CD4-positive, alpha-beta T cell treated with Interleukin-4 for 1 hour (primary cell): Measurements from ENCODE around the gene PLCB4.
"Not testable (repeated sequence)": the region's sequence is repeated elsewhere in the genome, so short reads cannot be mapped to it uniquely, and the experiment has no call there.

Experiments
- DNase-seq, 2 donors: peaks; one replicate each; pipeline ENCODE4 v3.0.0-alpha.2; 2020 to 2022

The PLCB4 gene

DNA sequence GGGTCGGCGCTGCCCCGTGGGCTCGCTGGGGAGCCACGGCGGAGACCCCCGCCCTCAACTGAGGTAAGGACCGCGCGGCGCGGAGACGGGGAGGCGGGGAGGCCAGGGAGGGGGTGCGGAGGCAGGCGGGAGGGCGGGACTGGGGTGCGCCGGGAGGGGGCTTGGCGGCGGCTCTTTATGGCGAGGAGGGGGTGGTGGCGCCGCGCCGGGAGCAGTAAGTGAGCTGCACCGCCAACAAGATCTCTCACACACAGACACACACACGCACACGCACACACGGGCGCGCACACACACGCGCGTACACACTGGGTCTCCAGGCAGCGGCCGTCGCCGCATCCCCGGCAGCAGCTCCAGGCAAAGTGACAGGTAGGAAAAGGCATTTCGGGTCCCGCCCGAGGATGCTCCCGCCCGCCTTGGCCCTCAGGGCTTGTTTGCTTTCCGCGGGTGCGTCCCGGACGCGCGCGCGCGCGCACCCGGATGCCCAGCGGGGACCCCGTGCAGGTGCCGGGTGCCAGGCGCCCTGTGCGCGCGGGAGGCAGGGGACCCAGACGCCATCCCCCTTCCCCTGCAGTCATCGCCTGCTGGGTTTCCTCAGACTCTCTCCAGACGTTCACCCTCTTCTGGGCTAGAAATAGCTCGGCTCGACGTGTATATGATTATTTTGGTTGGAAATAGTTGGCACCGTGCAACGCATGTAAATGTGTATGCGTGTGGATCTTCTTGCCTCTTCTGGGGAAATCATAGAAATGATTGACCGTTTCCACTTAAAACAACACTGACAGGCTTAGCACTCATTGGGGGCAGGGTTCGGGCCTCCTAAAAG is at the start of gene PLCB4:
TSS of gene PLCB4 (plus strand) at position 247 of the 823 bp plus-strand sequence. CDS start 238,728 bp downstream, outside the sequence.
- DNase-seq, result no peak

DNA sequence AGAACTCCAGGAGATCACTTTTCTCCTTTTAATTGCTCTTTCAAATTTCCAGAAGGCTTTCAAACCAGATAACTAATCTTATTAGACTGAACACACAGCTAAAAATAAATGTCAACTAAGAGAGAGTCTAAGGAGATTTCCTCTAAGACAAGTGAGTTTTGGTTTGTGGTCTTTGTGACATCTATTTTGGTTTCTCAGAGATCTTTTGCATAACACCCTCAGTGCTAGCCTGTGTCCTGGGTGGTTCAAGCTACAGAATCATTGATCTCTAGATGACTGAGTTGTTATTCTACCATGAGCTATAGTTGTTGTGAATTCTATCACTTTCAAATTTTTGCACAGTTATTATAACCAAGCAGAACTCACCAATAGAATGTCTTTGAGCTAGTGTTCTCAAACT is 49.1 kb upstream of the PLCB4 start:
- DNase-seq, result no peak

DNA sequence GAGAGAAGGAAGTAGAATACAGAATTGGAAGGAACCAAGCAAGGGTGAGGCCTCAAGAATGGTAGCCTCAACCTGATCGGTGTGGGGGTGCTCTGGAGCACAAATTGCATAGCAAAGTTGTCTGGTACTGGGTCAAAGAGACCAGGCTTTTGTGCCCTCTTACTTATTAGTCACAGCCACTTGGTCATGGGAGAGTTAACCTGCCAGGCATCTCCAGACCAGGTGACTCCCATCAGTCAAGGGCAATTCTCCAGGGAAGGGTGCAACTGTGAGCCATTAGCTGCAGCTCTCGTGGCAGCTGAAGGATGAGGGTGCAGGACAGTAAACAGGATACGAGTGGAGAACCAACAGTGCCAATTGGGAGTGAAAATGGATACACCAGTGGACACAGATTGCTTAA is 47.7 kb upstream of the PLCB4 start:
- DNase-seq, result no peak

DNA sequence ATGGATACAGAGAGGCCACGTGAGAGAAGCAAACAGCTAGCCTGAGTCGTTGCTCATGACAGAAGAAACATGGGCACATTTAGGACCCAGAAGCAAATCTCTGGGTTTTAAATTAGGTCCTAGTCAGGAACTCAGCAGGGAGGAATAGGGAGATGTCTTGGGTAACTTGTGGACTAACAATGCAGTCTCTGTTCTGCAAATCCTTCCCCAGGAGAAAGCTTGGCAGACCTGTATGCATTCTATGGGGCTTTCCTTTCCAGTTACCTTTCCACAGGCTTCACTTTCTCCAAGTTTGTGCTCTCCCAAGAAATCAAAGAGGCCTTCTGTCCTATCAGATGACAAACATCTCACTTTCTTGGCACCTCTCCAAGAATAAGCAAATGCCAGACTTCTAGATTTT is 47.2 kb upstream of the PLCB4 start:
- no peak for DNase-seq

DNA sequence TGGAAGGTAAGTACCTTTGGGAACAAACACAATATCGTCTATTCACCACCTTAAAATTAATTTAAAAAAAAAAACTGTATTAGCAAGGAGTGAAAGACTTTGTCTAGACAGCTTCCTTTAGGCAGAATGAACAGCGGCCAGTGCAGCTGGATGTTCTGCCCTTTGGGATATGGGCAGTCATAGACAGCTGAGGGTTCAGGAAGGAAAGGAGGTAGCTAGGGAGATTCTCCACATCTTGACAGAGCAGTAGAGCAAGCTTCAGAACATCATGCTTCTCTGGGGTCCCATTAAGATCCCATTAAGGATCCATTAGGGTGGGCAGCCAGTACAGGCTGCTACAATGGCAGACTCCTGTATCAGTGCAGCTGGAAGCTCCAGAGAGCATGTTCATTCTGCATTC is 46.5 kb upstream of the PLCB4 start:
- no peak for DNase-seq

DNA sequence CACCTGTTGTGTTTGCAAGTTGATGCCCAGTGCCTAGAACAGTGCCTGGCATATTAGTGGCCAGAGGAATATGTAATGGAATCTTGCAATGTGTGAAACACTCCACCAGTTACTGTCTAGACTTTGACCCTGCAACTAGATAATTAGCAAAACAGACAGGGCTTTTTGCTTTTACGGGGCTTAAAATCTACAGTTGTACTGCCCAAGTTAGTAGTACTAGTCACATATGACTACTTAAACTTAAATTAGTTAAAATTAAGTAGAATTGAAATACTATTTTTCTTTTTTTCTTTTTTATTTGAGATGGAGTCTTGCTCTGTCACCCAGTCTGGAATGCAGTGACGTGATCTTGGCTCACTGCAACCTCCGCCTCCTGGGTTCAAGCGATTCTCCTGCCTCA is 44.3 kb upstream of the PLCB4 start:
- DNase-seq, result no peak

DNA sequence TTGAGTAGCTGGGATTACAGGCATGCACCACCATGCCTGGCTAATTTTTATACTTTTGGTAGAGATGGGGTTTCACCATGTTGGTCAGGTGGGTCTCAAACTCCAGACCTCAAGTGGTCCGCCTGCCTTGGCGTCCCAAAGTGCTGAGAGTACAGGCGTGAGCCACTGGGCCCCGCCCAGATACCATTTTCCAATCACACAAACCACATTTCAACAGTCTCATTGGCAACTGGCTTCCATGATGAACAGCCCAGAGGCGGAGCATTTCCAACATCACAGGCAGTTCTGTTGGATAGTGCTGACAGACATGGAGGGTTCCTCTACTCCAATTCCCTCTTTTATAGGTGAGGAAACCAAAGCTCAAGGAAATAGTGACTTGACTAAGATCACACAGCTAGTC is 43.9 kb upstream of the PLCB4 start:
- no peak for DNase-seq

DNA sequence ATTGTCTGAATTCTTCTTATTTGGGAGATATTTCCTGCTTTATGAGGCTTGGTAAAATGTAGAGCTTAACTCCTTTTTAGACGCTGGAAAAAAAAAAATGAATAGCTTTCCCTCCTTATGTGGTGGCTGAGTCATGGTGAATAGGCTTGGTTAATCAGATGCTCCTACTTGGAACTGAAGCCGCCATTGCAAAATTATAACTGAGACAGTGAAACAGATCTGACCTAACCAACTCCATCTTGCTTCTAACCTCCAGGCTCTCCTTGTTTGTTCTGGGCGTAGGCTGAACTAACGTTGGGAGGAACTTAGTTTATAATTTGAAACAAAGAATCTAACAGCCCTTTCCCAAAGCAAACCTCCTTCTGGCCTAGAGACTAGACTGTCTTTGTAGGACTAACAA is 43.2 kb upstream of the PLCB4 start:
- DNase-seq, result no peak

DNA sequence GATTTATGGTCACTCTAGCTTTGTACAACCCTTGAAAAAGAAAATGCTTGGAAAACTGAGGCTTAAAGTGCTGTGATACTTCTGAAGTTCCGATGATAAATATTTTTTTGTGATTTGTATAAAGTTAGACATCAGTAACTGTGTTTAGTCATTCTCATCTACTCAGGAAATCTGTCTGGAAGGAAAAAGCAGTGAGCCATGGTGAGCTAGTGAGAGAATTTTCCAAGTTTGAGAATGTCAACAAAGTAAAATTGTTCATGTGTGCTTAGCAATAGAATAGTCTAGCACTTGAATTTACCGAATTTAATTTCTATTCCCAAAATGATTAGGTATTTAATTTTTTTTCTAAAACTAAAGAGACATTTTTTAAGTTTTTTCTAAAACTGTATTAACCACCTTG is 41.3 kb upstream of the PLCB4 start:
- DNase-seq, result no peak

DNA sequence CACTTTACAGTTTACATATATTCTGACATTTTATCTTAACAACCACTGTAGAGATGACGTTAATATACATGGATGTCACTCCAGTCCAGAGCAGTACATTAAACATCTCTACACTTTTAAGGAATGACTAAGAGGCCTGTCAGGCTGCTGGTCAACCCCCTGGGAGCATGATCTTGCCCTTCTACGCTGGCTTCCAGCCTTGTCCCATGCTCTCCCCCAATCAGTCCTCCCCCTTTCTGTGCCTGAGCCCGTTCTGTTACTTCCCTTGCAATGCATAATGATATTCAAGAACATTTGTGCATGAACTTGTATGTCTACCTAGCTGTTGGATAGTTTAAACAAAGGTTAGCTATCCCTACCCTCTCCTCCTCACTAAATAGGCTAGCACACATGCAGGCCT is 40.5 kb upstream of the PLCB4 start:
- DNase-seq, result no peak

DNA sequence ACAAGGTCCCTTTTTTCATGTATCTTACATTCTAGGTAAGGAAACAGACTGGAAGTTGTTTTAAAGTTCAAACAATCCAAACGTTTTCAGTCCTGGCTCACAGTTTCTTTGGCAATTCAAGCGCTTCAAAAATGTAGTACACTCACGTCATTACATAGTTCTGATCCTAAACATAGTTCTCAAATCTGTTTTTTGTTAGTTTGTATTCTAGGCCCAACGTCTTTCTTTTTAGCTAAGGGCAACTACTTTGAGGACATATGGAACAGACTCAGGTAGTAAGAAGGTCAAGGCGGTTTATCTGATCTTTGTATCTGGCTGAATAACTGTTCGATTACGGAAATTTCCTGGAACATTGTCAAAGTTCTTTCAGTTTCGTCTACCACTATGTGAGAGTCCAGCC is 36.9 kb upstream of the PLCB4 start:
- no peak for DNase-seq

DNA sequence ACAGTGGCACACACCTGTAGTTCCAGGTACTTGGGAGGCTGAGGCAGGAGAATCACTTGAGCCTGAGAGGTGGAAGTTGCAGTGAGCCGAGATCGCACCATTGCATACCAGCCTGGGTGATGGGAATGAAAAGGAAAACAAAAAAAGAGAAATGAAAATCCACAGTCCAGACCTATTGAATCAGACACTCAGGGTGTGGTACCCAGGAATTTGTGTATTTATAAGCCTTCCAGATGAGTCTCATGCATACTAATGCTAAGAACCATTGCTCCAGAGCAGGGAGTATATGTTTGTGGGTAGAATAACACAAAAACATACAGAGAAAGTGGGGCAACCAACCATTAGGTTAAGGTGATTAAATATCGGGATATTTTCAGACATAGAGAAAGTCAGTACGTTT is 36.1 kb upstream of the PLCB4 start:
- no peak for DNase-seq

DNA sequence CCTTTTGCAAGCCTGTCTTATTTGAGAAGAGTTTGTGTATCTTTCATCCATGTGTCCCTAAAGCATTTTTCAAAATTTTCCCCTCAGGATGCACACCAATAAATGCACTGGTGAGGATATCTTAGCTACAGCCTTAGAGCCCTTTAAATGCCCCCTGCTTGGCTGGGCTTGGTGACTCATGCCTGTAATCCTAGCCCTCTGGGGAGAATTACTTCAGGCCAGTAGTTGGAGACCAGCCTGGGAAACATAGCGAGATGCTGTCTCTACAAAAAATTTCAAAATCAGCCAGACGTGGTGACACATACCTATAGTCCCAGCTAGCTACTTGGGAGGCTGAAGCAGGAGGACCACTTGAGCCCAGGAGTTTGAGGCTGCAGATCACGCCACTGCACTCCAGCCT is 33.8 kb upstream of the PLCB4 start:
- no peak for DNase-seq

DNA sequence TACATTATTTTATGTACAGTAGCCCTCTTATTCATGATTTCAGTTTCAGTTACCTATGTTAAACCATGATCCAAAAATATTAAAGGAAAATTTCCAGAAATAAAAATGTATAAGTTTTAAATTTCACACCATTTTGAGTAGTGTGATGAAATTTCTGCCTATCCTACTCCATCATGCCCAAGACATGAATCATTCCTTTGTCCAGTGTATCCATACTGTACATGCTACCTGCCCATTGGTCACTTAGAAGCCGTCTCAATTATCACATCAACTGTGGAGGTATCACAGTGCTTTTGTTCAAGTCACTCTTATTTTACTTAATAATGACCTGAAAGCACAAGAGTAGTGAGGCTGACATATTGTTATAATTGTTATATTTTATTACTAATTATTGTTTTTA is 32.3 kb upstream of the PLCB4 start:
- no peak for DNase-seq

DNA sequence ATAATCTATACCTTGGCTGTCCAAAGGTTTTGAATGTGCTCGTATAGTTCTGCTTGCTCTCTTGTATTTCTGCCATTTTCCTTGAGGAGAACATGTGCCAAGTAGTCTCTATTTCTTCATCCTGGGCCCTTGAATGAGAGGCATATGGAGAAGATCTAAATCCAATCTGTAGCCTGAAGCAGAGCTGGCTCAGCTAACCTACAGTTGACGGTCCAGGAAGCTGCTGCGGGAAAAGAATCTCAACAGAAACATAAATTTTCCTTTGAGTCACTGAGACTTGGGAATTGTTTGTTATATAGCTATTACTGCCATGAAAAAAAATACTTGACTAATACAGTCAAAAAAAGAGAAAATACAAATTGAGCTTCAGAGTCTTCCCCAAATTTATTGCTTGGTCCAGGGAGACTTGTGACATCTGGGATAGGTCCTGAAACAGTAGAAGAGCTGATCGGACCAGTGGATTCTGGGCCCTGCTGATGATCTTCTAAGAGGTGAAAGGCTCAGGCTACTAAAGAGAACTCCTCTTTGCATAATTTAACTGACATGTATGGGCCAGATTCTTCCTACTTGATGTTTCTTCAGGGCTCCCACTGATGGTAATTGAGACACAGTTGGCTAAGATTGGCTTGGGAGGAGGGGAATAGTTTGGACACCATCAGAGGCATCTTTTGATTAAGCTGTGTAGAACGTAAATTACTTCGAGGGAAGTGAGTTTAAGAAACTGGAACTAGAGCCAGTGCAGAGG is 29.9 kb upstream of the PLCB4 start:
- no peak for DNase-seq

DNA sequence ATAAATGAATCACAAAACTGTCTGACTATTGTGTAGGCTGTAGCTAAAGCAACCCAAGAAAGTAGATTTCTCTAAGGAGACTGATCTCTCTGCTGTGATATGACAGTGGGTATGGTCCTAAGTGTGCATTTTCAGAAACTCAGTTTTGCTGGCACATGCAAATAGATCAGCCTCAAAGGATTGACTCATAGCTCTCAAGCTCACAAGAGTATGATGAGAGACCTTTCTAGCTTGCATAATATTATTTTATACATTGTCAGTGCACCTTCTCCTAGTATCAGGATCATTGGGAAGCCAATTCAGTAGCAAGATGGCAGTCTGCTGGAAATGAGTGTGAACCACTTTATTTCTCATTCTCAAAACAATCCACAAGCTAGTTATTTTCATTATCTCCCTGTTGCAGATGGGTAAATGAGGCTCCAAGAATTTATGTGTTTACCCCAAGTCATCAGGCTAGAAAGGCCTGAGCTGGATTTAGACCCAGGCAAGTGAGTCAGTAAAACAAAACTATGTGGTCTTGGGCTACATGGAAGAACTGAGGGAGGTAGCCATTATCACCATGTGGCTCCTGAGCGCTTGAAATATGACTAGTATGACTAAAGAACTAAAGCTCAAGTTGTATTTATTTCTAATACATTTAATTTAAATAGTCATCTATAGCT is 27.9 kb upstream of the PLCB4 start:
- no peak for DNase-seq

DNA sequence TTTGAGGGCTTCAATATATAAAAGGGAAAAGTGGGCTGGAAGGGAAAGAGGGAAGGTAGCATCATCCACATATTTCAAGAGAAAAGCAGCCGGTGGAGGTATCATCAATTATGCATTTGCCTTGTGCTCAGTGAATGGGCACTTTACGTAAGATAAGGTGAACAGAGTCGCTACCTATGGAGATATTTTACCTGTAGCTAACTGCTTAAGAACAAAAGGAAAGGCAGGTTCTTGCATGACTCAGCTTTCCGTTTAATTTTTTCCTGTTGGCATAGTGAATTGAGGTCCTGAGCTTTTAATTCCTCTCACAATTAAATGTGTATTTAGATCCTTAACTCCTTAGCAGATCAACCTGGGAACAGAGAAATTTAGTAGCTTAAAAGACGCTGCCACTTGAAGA is 25.5 kb upstream of the PLCB4 start:
- no peak for DNase-seq

DNA sequence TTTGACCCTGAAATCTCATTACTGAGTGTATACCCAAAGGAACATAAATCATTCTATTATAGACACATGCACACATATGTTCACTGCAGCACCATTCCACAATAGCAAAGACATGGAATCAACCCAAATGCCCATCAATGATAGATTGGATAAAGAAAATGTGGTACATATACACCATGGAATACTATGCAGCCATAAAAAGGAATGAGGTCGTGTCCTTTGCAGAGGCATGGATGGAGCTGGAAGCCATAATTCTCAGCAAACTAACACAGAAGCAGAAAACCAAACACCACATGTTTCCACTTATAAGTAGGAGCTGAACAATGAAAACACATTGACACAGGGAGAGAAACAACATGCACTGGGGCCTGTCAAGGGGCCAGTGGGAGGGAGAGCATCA is 21.0 kb upstream of the PLCB4 start:
- not testable (repeated sequence) for DNase-seq

DNA sequence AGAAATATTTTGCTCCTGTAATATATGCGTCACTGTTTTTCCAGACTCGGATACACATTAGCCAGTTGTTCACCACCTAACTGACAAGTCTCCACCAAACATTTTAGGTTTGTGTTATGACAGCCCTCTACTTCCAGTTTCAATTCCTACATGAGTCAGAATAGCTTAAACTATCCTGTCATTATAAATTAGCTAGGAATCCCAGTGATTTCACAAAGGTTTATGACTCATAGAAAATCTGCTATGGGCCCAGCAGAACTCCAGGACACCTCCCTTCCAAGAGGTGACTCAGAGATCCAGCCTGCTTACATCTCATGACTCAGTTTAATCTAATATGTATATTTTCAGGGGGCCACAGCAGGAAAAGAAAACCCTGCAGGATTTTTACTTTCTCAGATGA is 17.4 kb upstream of the PLCB4 start:
- DNase-seq, result no peak

DNA sequence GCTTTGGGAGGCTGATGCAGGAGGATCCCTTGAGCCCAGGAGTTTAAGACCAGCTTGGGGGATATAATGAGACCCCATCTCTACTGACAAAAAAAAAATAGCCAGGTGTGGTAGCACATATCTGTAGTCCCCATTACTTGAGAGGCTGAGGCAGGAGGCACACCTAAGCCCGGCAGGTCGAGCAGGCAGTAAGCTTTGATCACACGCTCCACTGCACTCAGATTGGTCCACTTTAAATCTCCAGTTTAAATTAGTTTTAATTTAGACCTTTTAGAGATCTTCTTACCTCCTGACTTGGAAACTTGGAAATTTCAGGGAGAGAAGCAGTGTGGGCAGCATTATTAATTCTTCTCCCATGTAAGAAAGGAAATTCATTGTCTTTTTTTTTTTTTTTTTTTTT is 16.8 kb upstream of the PLCB4 start:
- DNase-seq, result no peak

DNA sequence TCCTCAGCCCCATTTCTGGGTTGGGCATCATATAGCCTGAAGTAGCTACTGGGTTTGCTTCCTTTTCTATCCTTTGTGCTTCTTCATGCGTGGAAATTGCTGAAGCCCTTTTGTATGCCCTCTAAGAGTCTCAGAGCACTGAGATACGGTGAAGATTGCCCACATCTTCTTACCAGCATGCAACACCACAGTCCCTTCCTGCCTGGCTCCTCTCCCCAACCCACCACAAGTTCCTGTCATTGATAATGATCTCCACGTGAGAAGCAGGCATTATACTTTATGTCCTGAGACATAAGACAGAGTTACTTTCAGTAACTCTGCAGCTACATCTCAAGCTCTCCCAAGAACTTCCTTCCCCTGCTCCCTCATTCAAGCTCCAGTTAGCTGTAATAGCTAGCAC is 15.8 kb upstream of the PLCB4 start:
- DNase-seq, result no peak

DNA sequence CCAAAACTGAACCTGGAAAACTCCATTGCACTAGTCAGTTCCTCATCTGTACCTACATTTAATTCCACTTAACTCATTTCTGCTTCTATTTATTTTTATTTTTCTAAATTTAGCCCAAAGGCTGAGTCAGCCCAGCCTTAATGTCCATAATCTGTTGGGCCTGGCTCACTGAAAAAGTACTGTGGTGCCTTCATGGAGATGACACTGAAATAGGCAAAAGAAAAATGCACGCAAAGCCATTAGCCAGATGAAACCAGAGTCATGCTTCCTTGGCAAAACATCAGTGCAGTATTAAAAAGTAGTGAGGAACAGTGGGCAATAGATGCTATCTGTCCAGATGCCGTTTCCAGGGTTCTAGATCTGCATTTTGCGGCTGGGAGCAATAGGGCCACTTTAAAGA is 14.7 kb upstream of the PLCB4 start:
- DNase-seq, result no peak

DNA sequence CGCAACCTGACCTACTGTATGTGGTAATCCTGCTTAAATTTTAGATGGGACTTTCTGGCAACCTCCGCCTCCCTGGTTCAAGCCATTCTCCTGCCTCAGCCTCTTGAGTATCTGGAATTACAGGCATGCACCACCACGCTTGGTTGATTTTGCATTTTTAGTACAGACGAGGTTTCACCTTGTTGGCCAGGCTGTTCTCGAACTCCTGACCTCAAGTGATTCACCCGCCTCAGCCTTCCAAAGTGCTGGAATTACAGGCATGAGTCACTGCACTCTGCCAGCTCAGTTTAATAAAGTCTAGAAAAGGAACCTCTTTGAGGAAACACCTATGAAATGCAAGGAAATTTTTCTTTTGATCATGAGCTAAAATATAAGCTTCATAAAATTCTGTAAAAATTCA is 9.0 kb upstream of the PLCB4 start:
- no peak for DNase-seq

DNA sequence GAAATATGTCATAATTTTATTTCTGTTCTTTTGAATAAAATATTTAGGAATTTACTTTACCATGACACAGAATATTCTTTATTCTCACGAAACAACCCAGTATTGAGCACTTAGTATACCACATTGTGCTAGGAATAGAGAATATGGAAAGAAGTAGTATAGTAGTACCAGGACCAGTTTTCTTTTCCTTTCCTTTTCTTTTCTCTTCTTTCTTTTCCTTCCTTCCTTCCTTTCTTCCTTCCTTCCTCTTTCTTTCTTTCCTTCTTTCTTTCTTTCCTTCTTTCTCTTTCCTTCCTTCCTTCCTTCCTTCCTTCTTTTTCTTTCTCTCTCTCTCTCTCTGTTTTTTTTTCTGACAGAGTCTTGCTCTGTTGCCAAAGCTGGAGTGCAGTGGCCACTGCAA is 7.5 kb upstream of the PLCB4 start:
- DNase-seq, result no peak
